ENCODE data around the gene DSG3.

DNA sequence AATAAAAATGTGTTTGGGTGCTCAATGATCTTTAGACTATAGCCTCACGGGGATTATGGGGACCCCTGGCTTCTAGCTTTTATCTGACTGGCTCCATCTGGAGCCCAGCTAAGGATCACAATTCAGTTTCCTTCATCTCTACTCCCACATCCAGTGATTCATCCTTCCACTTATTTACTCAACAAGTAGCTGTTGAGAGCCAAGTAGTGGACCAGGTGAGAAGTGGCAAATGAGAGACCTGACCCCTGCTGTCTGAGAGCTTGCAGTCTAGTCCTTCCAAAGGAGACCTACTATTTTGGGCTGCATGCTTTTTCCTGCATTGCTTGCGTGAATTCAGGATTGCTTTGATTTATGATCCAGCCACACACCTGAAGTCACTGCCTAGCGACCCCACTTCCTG lies 10.7 kb upstream of the DSG3 start:
- TF ChIP-seq, protein P1, sequence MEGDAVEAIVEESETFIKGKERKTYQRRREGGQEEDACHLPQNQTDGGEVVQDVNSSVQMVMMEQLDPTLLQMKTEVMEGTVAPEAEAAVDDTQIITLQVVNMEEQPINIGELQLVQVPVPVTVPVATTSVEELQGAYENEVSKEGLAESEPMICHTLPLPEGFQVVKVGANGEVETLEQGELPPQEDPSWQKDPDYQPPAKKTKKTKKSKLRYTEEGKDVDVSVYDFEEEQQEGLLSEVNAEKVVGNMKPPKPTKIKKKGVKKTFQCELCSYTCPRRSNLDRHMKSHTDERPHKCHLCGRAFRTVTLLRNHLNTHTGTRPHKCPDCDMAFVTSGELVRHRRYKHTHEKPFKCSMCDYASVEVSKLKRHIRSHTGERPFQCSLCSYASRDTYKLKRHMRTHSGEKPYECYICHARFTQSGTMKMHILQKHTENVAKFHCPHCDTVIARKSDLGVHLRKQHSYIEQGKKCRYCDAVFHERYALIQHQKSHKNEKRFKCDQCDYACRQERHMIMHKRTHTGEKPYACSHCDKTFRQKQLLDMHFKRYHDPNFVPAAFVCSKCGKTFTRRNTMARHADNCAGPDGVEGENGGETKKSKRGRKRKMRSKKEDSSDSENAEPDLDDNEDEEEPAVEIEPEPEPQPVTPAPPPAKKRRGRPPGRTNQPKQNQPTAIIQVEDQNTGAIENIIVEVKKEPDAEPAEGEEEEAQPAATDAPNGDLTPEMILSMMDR (IDR thresholded peaks at IDR 0.05; ENCODE audit: low read depth, low read length), result no peak
- TF ChIP-seq EZH2phosphoT487 (IDR thresholded peaks at IDR 0.05; ENCODE audit: low read depth), result no peak

Measured in OCI-LY3 (cell line).